GM23338 (cell line): ENCODE measurements around the gene RAP1GAP2. TPM values are rescaled to one million over a fixed set of nuclear protein-coding genes. Genes with fewer than 3 reads are reported as not detected.

Source experiments
- ATAC-seq: fragments of 200-7000 bp; cut with Tn5 transposase; 3 replicates; pipeline ENCODE4 v1.9.1; 2020
- DNase-seq: peaks from one replicate; pipeline ENCODE4 v3.0.0-alpha.2; 2015; ENCODE audit warnings: low spot score
- H2AFZ ChIP-seq: fragments of 200-600 bp; sonication (generic); 2 replicates; pipeline ENCODE4 v1.8.0; 2016; ENCODE audit warnings: antibody characterized with exemption, mild to moderate bottlenecking, moderate library complexity
- H3F3A ChIP-seq: fragments of 200-600 bp; sonication (generic); replicated peaks from 2 replicates; pipeline ENCODE4 v1.8.0; 2017; ENCODE audit warnings: antibody characterized with exemption, mixed run types, low read depth
- H3K27ac ChIP-seq: fragments of 200-600 bp; sonication (generic); 2 replicates; pipeline ENCODE4 v1.6.1; 2016; ENCODE audit warnings: low read depth
- H3K27me3 ChIP-seq: fragments of 200-600 bp; sonication (generic); 2 replicates; pipeline ENCODE4 v1.8.0; 2016; ENCODE audit warnings: mild to moderate bottlenecking, mixed run types, moderate library complexity; ENCODE audit not compliant: insufficient read depth
- H3K36me3 ChIP-seq: fragments of 200-600 bp; sonication (generic); 2 replicates; pipeline ENCODE4 v1.8.0; 2016; ENCODE audit warnings: mild to moderate bottlenecking; ENCODE audit not compliant: insufficient read depth
- H3K4me1 ChIP-seq: fragments of 200-600 bp; sonication (generic); 2 replicates; pipeline ENCODE4 v1.8.0; 2016; ENCODE audit warnings: mild to moderate bottlenecking, moderate library complexity; ENCODE audit not compliant: insufficient read depth
- H3K4me2 ChIP-seq: fragments of 200-600 bp; sonication (generic); 2 replicates; pipeline ENCODE4 v1.7.1; 2017; ENCODE audit warnings: mixed run types
- H3K4me3 ChIP-seq: fragments of 200-600 bp; sonication (generic); 2 replicates; pipeline ENCODE4 v1.6.1; 2016; ENCODE audit warnings: mixed run types
- H3K79me2 ChIP-seq: fragments of 200-600 bp; sonication (generic); replicated peaks from 2 replicates; pipeline ENCODE4 v1.8.0; 2017; ENCODE audit warnings: mild to moderate bottlenecking; ENCODE audit not compliant: insufficient read depth
- H3K9me2 ChIP-seq: fragments of 200-600 bp; sonication (generic); 2 replicates; pipeline ENCODE4 v1.8.0; 2017; ENCODE audit not compliant: insufficient read depth
- H4K20me1 ChIP-seq: fragments of 200-600 bp; sonication (generic); replicated peaks from 2 replicates; pipeline ENCODE4 v1.8.0; 2017; ENCODE audit warnings: mild to moderate bottlenecking; ENCODE audit not compliant: insufficient read depth
- H3K27ac Mint-ChIP-seq: 2 replicates; pipeline ENCODE4 v1.8.0; 2020; ENCODE audit warnings: inconsistent platforms, mild to moderate bottlenecking, moderate library complexity, mixed read lengths
- H3K27me3 Mint-ChIP-seq: 3 replicates; pipeline ENCODE4 v1.8.0; 2022; ENCODE audit warnings: low read depth, mild to moderate bottlenecking, moderate library complexity, mixed read lengths, inconsistent platforms; ENCODE audit not compliant: insufficient read depth, poor library complexity
- H3K36me3 Mint-ChIP-seq: 3 replicates; pipeline ENCODE4 v1.8.0; 2021; ENCODE audit warnings: low read depth, mild to moderate bottlenecking, inconsistent platforms, moderate library complexity, mixed read lengths
- H3K4me1 Mint-ChIP-seq: 3 replicates; pipeline ENCODE4 v1.8.0; 2020; ENCODE audit warnings: mild to moderate bottlenecking, inconsistent platforms, mixed read lengths
- H3K4me3 Mint-ChIP-seq: 3 replicates; pipeline ENCODE4 v1.8.0; 2021; ENCODE audit warnings: moderate library complexity, mild to moderate bottlenecking, inconsistent platforms, mixed read lengths
- H3K9me3 Mint-ChIP-seq: 3 replicates; pipeline ENCODE4 v1.8.0; 2020; ENCODE audit warnings: moderate library complexity, mild to moderate bottlenecking, inconsistent platforms, mixed read lengths
- CREB1 ChIP-seq: fragments of 250-450 bp; sonication (Bioruptor Pico); IDR thresholded peaks from 2 replicates; pipeline ENCODE4 v1.5.0; 2020; ENCODE audit warnings: low read depth, mild to moderate bottlenecking, moderate library complexity
- CTCF ChIP-seq, 2 experiments: fragments of 200-600 bp in 1 of 2; sonication (generic) in 1 of 2; conservative IDR thresholded peaks; 2 replicates each; pipeline versions ENCODE4 v1.5.1 to v1.6.1; 2016 to 2017; ENCODE audit warnings: antibody characterized with exemption in 2 of 2, low read depth in 2 of 2, mild to moderate bottlenecking in 2 of 2, moderate library complexity in 1 of 2
- EZH2phosphoT487 ChIP-seq: fragments of 200-600 bp; sonication (generic); IDR thresholded peaks from one replicate; pipeline ENCODE4 v1.8.1; 2018; ENCODE audit warnings: antibody characterized with exemption; ENCODE audit not compliant: unreplicated experiment
- JUNB ChIP-seq: IDR thresholded peaks from one replicate; pipeline ENCODE4 v1.6.1; 2016; ENCODE audit warnings: antibody characterized with exemption; ENCODE audit not compliant: unreplicated experiment
- POLR2AphosphoS5 ChIP-seq: IDR thresholded peaks from 2 replicates; pipeline ENCODE4 v1.6.1; 2016; ENCODE audit warnings: antibody characterized with exemption, low read depth
- STAT1 ChIP-seq: IDR thresholded peaks from one replicate; pipeline ENCODE4 v1.6.1; 2016; ENCODE audit warnings: antibody characterized with exemption; ENCODE audit not compliant: unreplicated experiment
- ZNF114 ChIP-seq: fragments of 250-450 bp; sonication (Bioruptor Pico); IDR thresholded peaks from 2 replicates; pipeline ENCODE4 v1.5.0; 2020; ENCODE audit warnings: mild to moderate bottlenecking, moderate library complexity
- ZNF331 ChIP-seq: fragments of 250-450 bp; sonication (Bioruptor Pico); IDR thresholded peaks from 2 replicates; pipeline ENCODE4 v1.5.0; 2020; ENCODE audit warnings: low read depth, mild to moderate bottlenecking, moderate library complexity
- polyA plus RNA-seq: library from polyadenylated mRNA; unstranded; fragments of >200 nt; fragmentation: Nextera tagmentation; extraction: Ambion mirVana; gene quantifications from 2 replicates; pipeline ENCODE4 v1.2.1, GENCODE V29; 2016
- total RNA-seq: library from RNA; depleted of rRNA; stranded (reverse); fragments of >200 nt; shearing (Covaris generic); gene quantifications from 2 replicates; pipeline ENCODE4 v1.2.3, GENCODE V29; 2014
- TF ChIP-seq, protein P1 (sequence below): IDR thresholded peaks from 2 replicates; pipeline ENCODE4 v1.6.1; 2016; ENCODE audit warnings: antibody characterized with exemption
- TF ChIP-seq, protein P2 (sequence below): IDR thresholded peaks from one replicate; pipeline ENCODE4 v1.6.1; 2018; ENCODE audit warnings: antibody characterized with exemption; ENCODE audit not compliant: unreplicated experiment

RAP1GAP2 gene
- total and polyA plus RNA-seq, 2 experiments from 2014 or later, result 17.8 to 46.1 TPM

GRCh38 chr17:3040882-3041281 is 244.6 kb downstream of the RAP1GAP2 start:
- no peak overlapping the region for H2AFZ ChIP-seq
- Mint-ChIP-seq H3K4me1 (no peaks in the 10 kb centered on the region), H3K36me3 (peaks cover 13% of the 10 kb centered on the region), H3K4me3 (no peak overlapping the region), H3K27ac (no peak overlapping the region), H3K9me3 (peaks cover 30% of the 10 kb centered on the region), H3K27me3 (peaks cover 5% of the 10 kb centered on the region)
- no peaks in the 10 kb centered on the region for H3K9me2 ChIP-seq
- ATAC-seq (no peak), DNase-seq (no peak)
- H3K79me2 ChIP-seq, result no peaks in the 10 kb centered on the region
- no peak overlapping the region for H3K27ac ChIP-seq
- H3K36me3 ChIP-seq, result no peaks in the 10 kb centered on the region
- H3K27me3 ChIP-seq, result no peaks in the 10 kb centered on the region
- H3K4me2 ChIP-seq, result no peak overlapping the region
- TF ChIP-seq, protein P1, sequence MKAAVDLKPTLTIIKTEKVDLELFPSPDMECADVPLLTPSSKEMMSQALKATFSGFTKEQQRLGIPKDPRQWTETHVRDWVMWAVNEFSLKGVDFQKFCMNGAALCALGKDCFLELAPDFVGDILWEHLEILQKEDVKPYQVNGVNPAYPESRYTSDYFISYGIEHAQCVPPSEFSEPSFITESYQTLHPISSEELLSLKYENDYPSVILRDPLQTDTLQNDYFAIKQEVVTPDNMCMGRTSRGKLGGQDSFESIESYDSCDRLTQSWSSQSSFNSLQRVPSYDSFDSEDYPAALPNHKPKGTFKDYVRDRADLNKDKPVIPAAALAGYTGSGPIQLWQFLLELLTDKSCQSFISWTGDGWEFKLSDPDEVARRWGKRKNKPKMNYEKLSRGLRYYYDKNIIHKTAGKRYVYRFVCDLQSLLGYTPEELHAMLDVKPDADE, result no peak
- no peak for TF ChIP-seq EZH2phosphoT487
- TF ChIP-seq ZNF331 (CRISPR knock-in tag), result no peak
- no peak for TF ChIP-seq CTCF (conservative IDR thresholded peaks at IDR 0.05; ENCODE audit: low read depth in 2 of 2)
- TF ChIP-seq, protein P2, sequence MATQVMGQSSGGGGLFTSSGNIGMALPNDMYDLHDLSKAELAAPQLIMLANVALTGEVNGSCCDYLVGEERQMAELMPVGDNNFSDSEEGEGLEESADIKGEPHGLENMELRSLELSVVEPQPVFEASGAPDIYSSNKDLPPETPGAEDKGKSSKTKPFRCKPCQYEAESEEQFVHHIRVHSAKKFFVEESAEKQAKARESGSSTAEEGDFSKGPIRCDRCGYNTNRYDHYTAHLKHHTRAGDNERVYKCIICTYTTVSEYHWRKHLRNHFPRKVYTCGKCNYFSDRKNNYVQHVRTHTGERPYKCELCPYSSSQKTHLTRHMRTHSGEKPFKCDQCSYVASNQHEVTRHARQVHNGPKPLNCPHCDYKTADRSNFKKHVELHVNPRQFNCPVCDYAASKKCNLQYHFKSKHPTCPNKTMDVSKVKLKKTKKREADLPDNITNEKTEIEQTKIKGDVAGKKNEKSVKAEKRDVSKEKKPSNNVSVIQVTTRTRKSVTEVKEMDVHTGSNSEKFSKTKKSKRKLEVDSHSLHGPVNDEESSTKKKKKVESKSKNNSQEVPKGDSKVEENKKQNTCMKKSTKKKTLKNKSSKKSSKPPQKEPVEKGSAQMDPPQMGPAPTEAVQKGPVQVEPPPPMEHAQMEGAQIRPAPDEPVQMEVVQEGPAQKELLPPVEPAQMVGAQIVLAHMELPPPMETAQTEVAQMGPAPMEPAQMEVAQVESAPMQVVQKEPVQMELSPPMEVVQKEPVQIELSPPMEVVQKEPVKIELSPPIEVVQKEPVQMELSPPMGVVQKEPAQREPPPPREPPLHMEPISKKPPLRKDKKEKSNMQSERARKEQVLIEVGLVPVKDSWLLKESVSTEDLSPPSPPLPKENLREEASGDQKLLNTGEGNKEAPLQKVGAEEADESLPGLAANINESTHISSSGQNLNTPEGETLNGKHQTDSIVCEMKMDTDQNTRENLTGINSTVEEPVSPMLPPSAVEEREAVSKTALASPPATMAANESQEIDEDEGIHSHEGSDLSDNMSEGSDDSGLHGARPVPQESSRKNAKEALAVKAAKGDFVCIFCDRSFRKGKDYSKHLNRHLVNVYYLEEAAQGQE, result no peak
- TF ChIP-seq CREB1 (CRISPR knock-in tag), result no peak
- no peak for TF ChIP-seq POLR2AphosphoS5
- no peak for TF ChIP-seq STAT1
- no peak for TF ChIP-seq ZNF114
- no peak for TF ChIP-seq JUNB
- no peaks in the 10 kb centered on the region for H3K4me1 ChIP-seq
- no peaks in the 10 kb centered on the region for H4K20me1 ChIP-seq
- H3F3A ChIP-seq, result no peaks in the 10 kb centered on the region
- H3K4me3 ChIP-seq, result no peak overlapping the region
